WTC11 (cell line): ENCODE measurements around the gene GNAZ. TPM values are rescaled to one million over a fixed set of nuclear protein-coding genes. Genes with fewer than 3 reads are reported as not detected.

Source experiments
- ATAC-seq: fragments of 200-7000 bp; cut with Tn5 transposase; 2 replicates; pipeline ENCODE4 v1.10.0; 2021; ENCODE audit warnings: mild to moderate bottlenecking, moderate library complexity
- CTCF ChIA-PET: fragments of 300-600 bp; sonication (Branson Sonifier 250); formaldehyde crosslinking; loops from one replicate; lab custom pipeline; 2021; ENCODE audit warnings: antibody characterized with exemption; lab: Charles Lee
- POLR2A ChIA-PET: fragments of 350-600 bp; sonication (Branson Sonifier 250); formaldehyde crosslinking; loops from one replicate; lab custom pipeline; 2021; ENCODE audit warnings: antibody characterized with exemption; lab: Charles Lee
- DNase-seq: peaks from one replicate; pipeline ENCODE4 v3.0.0; 2021; ENCODE audit warnings: low spot score
- H3K27ac Mint-ChIP-seq: 2 replicates; pipeline ENCODE4 v1.8.0; 2021; ENCODE audit warnings: mixed read lengths
- H3K27me3 Mint-ChIP-seq: 2 replicates; pipeline ENCODE4 v1.8.0; 2021; ENCODE audit warnings: low read depth, mild to moderate bottlenecking, moderate library complexity, mixed read lengths
- H3K36me3 Mint-ChIP-seq: 2 replicates; pipeline ENCODE4 v1.8.0; 2021; ENCODE audit warnings: mixed read lengths
- H3K4me1 Mint-ChIP-seq: 2 replicates; pipeline ENCODE4 v1.8.0; 2022; ENCODE audit warnings: mixed read lengths
- H3K4me3 Mint-ChIP-seq: 2 replicates; pipeline ENCODE4 v1.8.0; 2021; ENCODE audit warnings: mild to moderate bottlenecking, moderate library complexity, mixed read lengths
- H3K9me3 Mint-ChIP-seq: 2 replicates; pipeline ENCODE4 v1.8.0; 2021; ENCODE audit warnings: mixed read lengths
- ATF2 ChIP-seq: sonication (generic); formaldehyde crosslinking; IDR thresholded peaks from 2 replicates; pipeline ENCODE4 v1.8.1; 2022; ENCODE audit warnings: low read depth, missing genetic modification reagents, borderline replicate concordance
- ATF3 ChIP-seq: sonication (generic); formaldehyde crosslinking; conservative IDR thresholded peaks from 2 replicates; pipeline ENCODE4 v1.8.1; 2022; ENCODE audit warnings: mild to moderate bottlenecking, missing genetic modification reagents
- CBFB ChIP-seq: sonication (generic); formaldehyde crosslinking; IDR thresholded peaks from 2 replicates; pipeline ENCODE4 v1.8.1; 2022; ENCODE audit warnings: mild to moderate bottlenecking, low read depth, missing genetic modification reagents
- CREB1 ChIP-seq: sonication (generic); formaldehyde crosslinking; IDR thresholded peaks from 2 replicates; pipeline ENCODE4 v1.8.0; 2023; ENCODE audit warnings: mild to moderate bottlenecking, missing genetic modification reagents
- E2F5 ChIP-seq: sonication (generic); formaldehyde crosslinking; IDR thresholded peaks from 2 replicates; pipeline ENCODE4 v1.8.1; 2022; ENCODE audit warnings: mild to moderate bottlenecking, moderate library complexity, missing genetic modification reagents
- ESRRA ChIP-seq: sonication (generic); formaldehyde crosslinking; IDR thresholded peaks from 2 replicates; pipeline ENCODE4 v1.8.1; 2022; ENCODE audit warnings: mild to moderate bottlenecking, missing genetic modification reagents, borderline replicate concordance
- FOXJ3 ChIP-seq: sonication (generic); formaldehyde crosslinking; IDR thresholded peaks from 2 replicates; pipeline ENCODE4 v1.9.0; 2021; ENCODE audit warnings: missing genetic modification reagents, mild to moderate bottlenecking, borderline replicate concordance
- NR1H2 ChIP-seq: sonication (generic); formaldehyde crosslinking; IDR thresholded peaks from 2 replicates; pipeline ENCODE4 v1.9.0; 2021; ENCODE audit warnings: mild to moderate bottlenecking, moderate library complexity, missing genetic modification reagents
- PRRX2 ChIP-seq: fragments of 250-450 bp; sonication (Bioruptor Pico); IDR thresholded peaks from 2 replicates; pipeline ENCODE4 v1.8.0; 2021; ENCODE audit warnings: mild to moderate bottlenecking
- RELA ChIP-seq: sonication (generic); formaldehyde crosslinking; IDR thresholded peaks from 2 replicates; pipeline ENCODE4 v1.8.1; 2022; ENCODE audit warnings: missing genetic modification reagents, mild to moderate bottlenecking, borderline replicate concordance
- STAT6 ChIP-seq: sonication (generic); formaldehyde crosslinking; conservative IDR thresholded peaks from 2 replicates; pipeline ENCODE4 v1.8.1; 2023; ENCODE audit warnings: mild to moderate bottlenecking, low read depth, missing genetic modification reagents, moderate library complexity
- TEAD1 ChIP-seq: sonication (generic); formaldehyde crosslinking; IDR thresholded peaks from 2 replicates; pipeline ENCODE4 v1.8.0; 2022; ENCODE audit warnings: mild to moderate bottlenecking, missing genetic modification reagents
- ZBTB21 ChIP-seq: sonication (generic); formaldehyde crosslinking; IDR thresholded peaks from 2 replicates; pipeline ENCODE4 v1.8.1; 2023; ENCODE audit warnings: mild to moderate bottlenecking, missing genetic modification reagents, borderline replicate concordance
- ZNF121 ChIP-seq: sonication (generic); formaldehyde crosslinking; IDR thresholded peaks from 2 replicates; pipeline ENCODE4 v1.8.0; 2023; ENCODE audit warnings: missing genetic modification reagents
- ZNF232 ChIP-seq: sonication (generic); formaldehyde crosslinking; IDR thresholded peaks from 2 replicates; pipeline ENCODE4 v1.8.0; 2022; ENCODE audit warnings: mild to moderate bottlenecking, missing genetic modification reagents
- ZNF512 ChIP-seq: sonication (generic); formaldehyde crosslinking; IDR thresholded peaks from 2 replicates; pipeline ENCODE4 v1.8.1; 2022; ENCODE audit warnings: missing genetic modification reagents, borderline replicate concordance
- ZNF532 ChIP-seq: fragments of 250-450 bp; sonication (Bioruptor Pico); IDR thresholded peaks from 2 replicates; pipeline ENCODE4 v1.9.0; 2021; ENCODE audit warnings: mild to moderate bottlenecking, borderline replicate concordance
- ZNF671 ChIP-seq: fragments of 250-450 bp; sonication (Bioruptor Pico); IDR thresholded peaks from 2 replicates; pipeline ENCODE4 v1.8.0; 2021; ENCODE audit warnings: mild to moderate bottlenecking
- ZSCAN18 ChIP-seq: fragments of 250-450 bp; sonication (Bioruptor Pico); IDR thresholded peaks from 2 replicates; pipeline ENCODE4 v2.1.2; 2022; ENCODE audit warnings: mild to moderate bottlenecking, moderate library complexity
- total RNA-seq: library from RNA; stranded (reverse); gene quantifications from 3 replicates; pipeline ENCODE4 v1.2.3, GENCODE V29; 2021

GNAZ gene
- total RNA-seq, 1 experiment from 2014 or later = 9.9 TPM

- TF ChIP-seq ZNF532 (no peak), CBFB (CRISPR knock-in tag) (no peak), ZNF121 (CRISPR knock-in tag) (no peak)
Measured at GRCh38 chr22:23113847-23114720, 43.8 kb downstream of the GNAZ start (continued).

- H3K36me3 Mint-ChIP-seq = no peaks in the 10 kb centered on the region
- ChIA-PET CTCF (interaction anchor here (1.0 to 7.4 kb wide), 4 partner anchors 9 to 160 kb away, joined by 4 to 92 read pairs (median 6); no protein-coding TSS in a partner anchor), POLR2A (no interaction called here)
- peaks cover 5% of the 10 kb centered on the region for H3K27me3 Mint-ChIP-seq
- TF ChIP-seq ATF3 (CRISPR knock-in tag) (no peak), ZNF671 (CRISPR knock-in tag) (no peak), TEAD1 (CRISPR knock-in tag) (no peak), ZBTB21 (CRISPR knock-in tag) (no peak), RELA (CRISPR knock-in tag) (no peak), ZNF232 (CRISPR knock-in tag) (no peak), ZSCAN18 (CRISPR knock-in tag) (no peak), ESRRA (CRISPR knock-in tag) (no peak)
- ATAC-seq (no peak), DNase-seq (no peak)
- H3K27ac Mint-ChIP-seq = no peak overlapping the region
- H3K9me3 Mint-ChIP-seq = no peaks in the 10 kb centered on the region
- no peak overlapping the region for H3K4me3 Mint-ChIP-seq
- peaks cover 3% of the 10 kb centered on the region; the same call in 1 of the 2 replicates for H3K4me1 Mint-ChIP-seq
Measured at GRCh38 chr22:23114721-23115020, 44.4 kb downstream of the GNAZ start.

- no peak overlapping the region for H3K27ac Mint-ChIP-seq
- no peak overlapping the region for H3K4me3 Mint-ChIP-seq
- TF ChIP-seq STAT6 (CRISPR knock-in tag) (no peak), E2F5 (no peak), NR1H2 (no peak), ATF2 (CRISPR knock-in tag) (no peak), ZNF512 (CRISPR knock-in tag) (no peak), PRRX2 (CRISPR knock-in tag) (no peak), ATF3 (CRISPR knock-in tag) (no peak), FOXJ3 (CRISPR knock-in tag) (no peak), CREB1 (no peak)
- POLR2A ChIA-PET = no interaction called here
- peaks cover 3% of the 10 kb centered on the region; the same call in 1 of the 2 replicates for H3K4me1 Mint-ChIP-seq
- H3K36me3 Mint-ChIP-seq = no peaks in the 10 kb centered on the region
- peaks cover 7% of the 10 kb centered on the region for H3K27me3 Mint-ChIP-seq
- no peak for DNase-seq
- no peak for ATAC-seq
- H3K9me3 Mint-ChIP-seq = no peaks in the 10 kb centered on the region
- CTCF ChIA-PET = interaction anchor here (2.0 to 7.4 kb wide), 2 partner anchors 13 to 156 kb away, joined by 7 to 92 read pairs; no protein-coding TSS in a partner anchor
Measured at GRCh38 chr22:23115369-23115768, 45.0 kb downstream of the GNAZ start.
